ENCODE results near the gene CHD5.

- no peak for TF ChIP-seq CTCF (IDR thresholded peaks at IDR 0.05; ENCODE audit: low read depth, low read length)
- no peak for TF ChIP-seq POLR2A (IDR thresholded peaks at IDR 0.05; ENCODE audit: extremely low read depth, insufficient read length)
- TF ChIP-seq MYC (IDR thresholded peaks at IDR 0.05; ENCODE audit: low read depth, low read length), result no peak
- TF ChIP-seq MAX (IDR thresholded peaks at IDR 0.05; ENCODE audit: low read depth, low read length), result no peak
These were observed 94.5 kb downstream of the CHD5 start for GRCh38 chr1:6085666-6086065.
